Panc1 (cell line): Measurements from ENCODE around the gene HLA-DQA1.

Source experiments
- CTCF ChIP-seq: fragments of 450-650 bp; IDR thresholded peaks from 2 replicates; pipeline ENCODE4 v1.5.1; 2017; ENCODE audit warnings: mild to moderate bottlenecking
- POLR2AphosphoS5 ChIP-seq: IDR thresholded peaks from 2 replicates; pipeline ENCODE4 v1.6.1; 2012; ENCODE audit warnings: mild to moderate bottlenecking, low read depth, low read length, moderate library complexity
- SIN3A ChIP-seq: IDR thresholded peaks from 2 replicates; pipeline ENCODE4 v1.6.1; 2012; ENCODE audit warnings: low read depth, mild to moderate bottlenecking, low read length, moderate library complexity, borderline replicate concordance; ENCODE audit not compliant: insufficient read depth

DNA sequence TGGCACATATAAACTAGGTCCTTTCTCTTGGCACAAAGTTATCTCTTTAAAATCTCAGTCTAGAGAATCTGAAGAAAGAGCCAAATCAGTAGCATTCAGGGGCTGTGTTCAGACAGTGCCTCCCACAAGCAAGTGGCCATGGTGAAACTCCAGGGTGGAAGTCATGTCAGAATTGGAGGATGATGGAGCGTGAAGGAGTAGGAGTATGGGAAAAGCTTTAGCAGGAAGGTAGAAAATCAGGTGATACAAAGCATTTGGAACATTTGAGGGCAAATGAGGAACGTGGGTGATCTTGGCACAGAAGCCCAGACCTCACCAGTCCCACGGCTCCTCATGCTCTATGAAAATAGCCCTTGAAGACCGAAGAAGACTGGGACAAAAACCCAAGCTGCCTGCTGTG is 32.0 kb downstream of the HLA-DQA1 start:
- TF ChIP-seq CTCF, result no peak
- no peak for TF ChIP-seq POLR2AphosphoS5
- TF ChIP-seq SIN3A, result no peak
